HK-2 (cell line): Measurements from ENCODE around the gene TTC36.
"Not testable (repeated sequence)": the region's sequence is repeated elsewhere in the genome, so short reads cannot be mapped to it uniquely, and the experiment has no call there.

Source experiments
- DNase-seq: peaks from one replicate; pipeline ENCODE4 v3.0.0-alpha.2; 2018; ENCODE audit not compliant: unreplicated experiment

Gene TTC36

DNA sequence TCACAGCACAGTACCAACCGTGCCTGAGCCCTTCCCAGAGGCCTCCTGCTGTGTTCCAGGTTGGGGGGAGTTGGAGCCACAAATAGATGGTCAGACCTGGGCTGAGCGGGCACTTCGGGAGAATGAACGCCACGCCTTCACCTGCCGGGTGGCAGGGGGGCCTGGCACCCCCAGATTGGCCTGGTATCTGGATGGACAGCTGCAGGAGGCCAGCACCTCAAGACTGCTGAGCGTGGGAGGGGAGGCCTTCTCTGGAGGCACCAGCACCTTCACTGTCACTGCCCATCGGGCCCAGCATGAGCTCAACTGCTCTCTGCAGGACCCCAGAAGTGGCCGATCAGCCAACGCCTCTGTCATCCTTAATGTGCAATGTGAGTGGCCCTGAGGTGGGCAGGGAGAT is 4.8 kb downstream of the TTC36 start:
- DNase-seq, result no peak

GRCh38 chr11:118532852-118533768 is 5.8 kb downstream of the TTC36 start:
- no peak for DNase-seq

DNA sequence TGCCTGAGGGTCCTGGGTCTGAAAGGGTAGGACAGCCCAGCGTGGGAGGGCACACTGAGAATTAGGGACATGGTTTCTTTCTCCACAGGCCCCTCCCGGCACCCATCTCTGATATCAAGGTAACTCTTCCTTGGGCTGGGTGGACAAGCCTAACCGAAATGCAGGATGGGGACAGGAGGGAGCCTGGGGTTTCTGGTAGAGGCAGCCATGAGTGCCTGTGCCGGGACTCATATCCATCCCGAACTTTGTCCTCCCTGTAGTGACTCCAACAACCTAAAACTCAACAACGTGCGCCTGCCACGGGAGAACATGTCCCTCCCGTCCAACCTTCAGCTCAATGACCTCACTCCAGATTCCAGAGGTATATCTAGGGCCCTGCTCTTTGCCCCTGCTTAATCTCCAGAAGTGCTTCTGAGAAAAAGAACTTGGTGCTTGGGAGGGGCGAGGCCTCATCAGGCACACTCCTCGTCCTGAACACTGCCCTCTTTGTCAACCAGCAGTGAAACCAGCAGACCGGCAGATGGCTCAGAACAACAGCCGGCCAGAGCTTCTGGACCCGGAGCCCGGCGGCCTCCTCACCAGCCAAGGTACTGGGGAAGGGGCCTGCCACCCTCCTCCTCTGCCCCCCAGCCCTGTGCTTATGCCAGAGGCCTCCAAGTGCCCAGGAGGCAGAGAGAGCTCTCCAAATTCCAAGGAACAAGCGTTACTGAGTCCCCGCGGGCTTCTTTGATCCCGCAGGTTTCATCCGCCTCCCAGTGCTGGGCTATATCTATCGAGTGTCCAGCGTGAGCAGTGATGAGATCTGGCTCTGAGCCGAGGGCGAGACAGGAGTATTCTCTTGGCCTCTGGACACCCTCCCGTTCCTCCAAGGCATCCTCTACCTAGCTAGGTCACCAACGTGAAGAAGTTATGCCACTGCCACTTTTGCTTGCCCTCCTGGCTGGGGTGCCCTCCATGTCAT is 6.8 kb downstream of the TTC36 start:
- no peak for DNase-seq

DNA sequence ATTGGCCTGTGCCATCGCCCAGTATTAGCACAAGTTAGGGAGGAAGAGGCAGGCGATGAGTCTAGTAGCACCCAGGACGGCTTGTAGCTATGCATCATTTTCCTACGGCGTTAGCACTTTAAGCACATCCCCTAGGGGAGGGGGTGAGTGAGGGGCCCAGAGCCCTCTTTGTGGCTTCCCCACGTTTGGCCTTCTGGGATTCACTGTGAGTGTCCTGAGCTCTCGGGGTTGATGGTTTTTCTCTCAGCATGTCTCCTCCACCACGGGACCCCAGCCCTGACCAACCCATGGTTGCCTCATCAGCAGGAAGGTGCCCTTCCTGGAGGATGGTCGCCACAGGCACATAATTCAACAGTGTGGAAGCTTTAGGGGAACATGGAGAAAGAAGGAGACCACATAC is 8.0 kb downstream of the TTC36 start:
- DNase-seq, result no peak

- DNase-seq, result no peak
Measured at GRCh38 chr11:118536726-118537125, 9.5 kb downstream of the TTC36 start.

- no peak for DNase-seq
Measured at GRCh38 chr11:118537409-118537980, 10.2 kb downstream of the TTC36 start.

- no peak for DNase-seq
Measured at GRCh38 chr11:118544010-118544646, 16.9 kb downstream of the TTC36 start.

GRCh38 chr11:118544647-118545010 is 17.4 kb downstream of the TTC36 start:
- DNase-seq, result no peak

GRCh38 chr11:118545533-118545932 is 18.3 kb downstream of the TTC36 start:
- no peak for DNase-seq

GRCh38 chr11:118547132-118547531 is 19.9 kb downstream of the TTC36 start:
- no peak for DNase-seq

DNA sequence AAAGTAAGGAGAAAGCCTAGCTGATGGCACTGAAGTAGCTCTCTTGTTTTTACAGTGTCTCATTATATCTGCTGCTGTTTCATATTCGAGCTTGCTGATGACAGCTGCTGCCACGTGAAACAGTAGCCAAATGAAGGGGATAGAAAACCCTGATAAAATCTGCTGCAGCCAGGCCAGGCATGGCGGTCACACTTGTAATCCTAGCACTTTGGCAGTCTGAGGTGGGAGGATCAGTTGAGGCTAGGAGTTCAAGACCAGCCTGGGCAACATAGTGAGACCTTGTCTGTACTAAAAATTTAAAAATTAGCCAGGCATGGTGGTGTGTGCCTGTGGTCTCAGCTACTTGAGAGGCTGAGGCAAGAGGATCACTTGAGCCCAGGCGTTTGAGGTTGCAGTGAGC is 25.1 kb downstream of the TTC36 start:
- no peak for DNase-seq

- no peak for DNase-seq
Measured at GRCh38 chr11:118560806-118561205, 33.5 kb downstream of the TTC36 start.

DNA sequence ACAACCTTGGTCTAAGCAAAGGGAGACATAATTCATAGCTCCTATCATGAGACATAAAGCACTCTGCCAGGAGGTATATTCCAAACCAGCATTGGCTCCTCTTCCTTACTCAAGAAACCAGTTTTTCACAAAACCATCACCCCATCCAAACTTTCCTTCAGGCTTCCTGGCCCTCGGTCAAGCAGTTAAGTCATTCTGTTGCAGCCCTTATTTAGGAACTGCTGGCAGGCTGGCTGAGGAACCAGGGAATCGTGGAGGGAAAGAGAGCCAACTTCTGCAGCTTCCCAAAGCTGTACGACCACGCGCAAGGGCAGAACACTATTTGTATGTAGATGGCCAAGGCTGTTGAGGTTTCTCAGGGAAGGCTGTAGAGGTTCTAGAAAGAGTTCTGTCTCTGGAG is 37.8 kb downstream of the TTC36 start:
- DNase-seq, result no peak

DNA sequence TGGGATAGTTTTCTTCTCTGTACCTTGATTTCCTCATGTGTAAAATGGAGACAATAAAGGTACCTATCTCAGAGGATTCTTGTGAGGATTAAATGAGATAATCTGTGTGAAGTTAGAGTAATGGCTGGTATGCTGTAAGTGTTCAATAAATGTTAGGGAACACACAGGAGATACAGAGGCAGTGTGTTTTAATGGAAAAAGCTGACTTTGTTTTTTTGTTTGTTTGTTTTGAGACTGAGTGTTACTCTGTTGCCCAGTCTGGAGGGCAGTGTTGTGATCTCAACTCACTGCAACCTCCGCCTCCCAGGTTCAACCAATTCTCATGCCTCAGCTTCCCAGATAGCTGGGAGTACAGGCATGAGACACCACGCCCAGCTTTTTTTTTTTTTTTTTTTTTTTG is 42.4 kb downstream of the TTC36 start:
- DNase-seq, result no peak

GRCh38 chr11:118570787-118571186 is 43.5 kb downstream of the TTC36 start:
- no peak for DNase-seq

DNA sequence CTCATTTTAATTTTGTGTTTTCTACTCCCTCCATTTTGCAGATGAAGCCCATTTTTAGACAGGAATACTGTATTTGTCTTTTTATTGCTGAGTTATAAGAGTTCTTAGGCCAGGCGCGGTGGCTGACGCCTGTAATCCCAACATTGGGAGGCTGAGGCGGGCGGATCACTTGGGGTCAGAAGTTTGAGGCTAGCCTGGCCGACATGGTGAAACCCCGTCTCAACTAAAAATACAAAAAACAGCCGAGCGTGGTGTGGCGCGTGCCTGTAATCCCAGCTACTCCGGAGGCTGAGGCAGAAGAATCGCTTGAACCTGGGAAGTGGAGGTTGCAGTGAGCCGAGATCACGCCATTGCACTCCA is 44.4 kb downstream of the TTC36 start:
- not testable (repeated sequence) for DNase-seq

DNA sequence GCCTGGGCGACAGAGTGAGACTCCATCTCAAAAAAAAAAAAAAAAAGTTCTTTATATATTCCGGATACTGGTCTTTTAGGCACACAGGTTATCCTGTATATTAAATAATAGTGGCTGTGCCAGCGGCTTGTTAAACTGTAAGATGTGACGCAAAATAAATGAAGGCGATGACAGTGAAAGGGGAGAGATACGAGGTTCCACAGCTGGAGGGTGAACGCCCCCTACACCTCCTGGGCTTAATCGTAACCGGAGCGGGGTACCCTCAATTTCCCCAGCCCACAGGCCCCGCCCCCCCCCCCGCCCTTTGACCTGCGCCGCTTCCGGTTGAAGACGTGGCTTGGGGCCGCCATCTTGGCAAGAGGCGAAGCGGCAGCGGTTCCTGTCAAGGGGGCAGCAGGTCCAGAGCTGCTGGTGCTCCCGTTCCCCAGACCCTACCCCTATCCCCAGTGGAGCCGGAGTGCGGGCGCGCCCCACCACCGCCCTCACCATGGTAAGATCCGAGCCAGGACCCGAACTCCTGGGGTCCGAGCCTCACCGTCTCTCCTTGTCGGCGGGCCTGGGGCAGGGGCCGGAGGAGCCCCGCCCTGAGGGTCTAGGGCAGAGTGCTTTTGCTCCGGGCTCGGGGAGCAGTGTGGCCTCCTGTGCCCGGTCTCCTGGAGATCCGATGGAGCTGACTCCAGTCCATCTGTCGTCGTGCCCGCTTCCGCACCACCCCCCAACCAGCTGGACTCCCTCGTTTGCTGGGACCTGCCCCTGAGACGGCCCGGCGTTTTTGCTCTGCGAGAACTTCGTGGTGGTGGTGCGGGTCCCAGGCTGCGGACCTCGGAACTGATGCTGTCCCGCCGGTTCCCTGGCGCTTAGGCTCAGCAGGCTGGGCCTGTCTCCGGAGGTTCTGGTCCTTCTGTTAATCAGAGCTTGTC is 45.0 kb downstream of the TTC36 start, which contains the start of gene ARCN1:
Gene ARCN1 (plus strand): TSS at position 349 of the 920 bp plus-strand sequence. CDS start 139 bp downstream, at position 488.
- peak; percentile 71 for DNase-seq

DNA sequence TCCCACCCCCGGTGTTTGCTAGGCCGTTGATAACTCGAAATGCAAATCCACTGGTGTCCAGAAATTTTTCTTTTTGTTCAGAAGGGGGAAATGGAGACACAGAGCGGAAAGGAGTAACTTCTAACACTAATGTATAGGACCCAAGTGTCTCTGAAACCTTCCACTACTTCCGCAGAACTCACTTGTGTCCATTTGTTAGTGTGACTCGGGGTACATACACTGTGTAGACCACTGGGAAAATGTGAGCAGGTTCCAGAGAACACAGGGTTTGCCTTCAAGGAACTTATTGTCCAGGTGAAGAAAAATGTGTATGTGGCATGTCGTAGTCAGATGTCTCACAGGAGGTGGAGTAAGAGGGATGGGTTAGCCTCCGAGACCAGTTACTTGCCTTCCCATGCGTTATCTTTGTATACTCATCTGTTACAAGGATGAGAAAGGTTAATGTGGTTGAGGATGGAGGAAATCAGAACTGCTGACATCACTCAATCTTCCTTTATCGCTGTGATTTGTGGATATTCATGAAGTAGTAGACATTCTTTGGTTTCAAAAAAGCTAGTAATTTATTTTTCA is 45.8 kb downstream of the TTC36 start:
- peak; percentile 11 for DNase-seq

GRCh38 chr11:118574636-118575035 is 47.4 kb downstream of the TTC36 start:
- DNase-seq, result no peak

- DNase-seq, result not testable (repeated sequence)
Measured at GRCh38 chr11:118577995-118578394, 50.7 kb downstream of the TTC36 start.
